GM04503 (cell line): Measurements from ENCODE around the gene PDE1A.
A peak's percentile ranks its signal among the peaks of the same experiment; 100 is the strongest.

Experiments used
- DNase-seq: peaks from one replicate; pipeline ENCODE4 v3.0.0-alpha.2; 2012; ENCODE audit warnings: low read depth

Gene PDE1A

GRCh38 chr2:182267971-182268370, 158.9 kb downstream of the PDE1A start:
- no peak for DNase-seq

DNA sequence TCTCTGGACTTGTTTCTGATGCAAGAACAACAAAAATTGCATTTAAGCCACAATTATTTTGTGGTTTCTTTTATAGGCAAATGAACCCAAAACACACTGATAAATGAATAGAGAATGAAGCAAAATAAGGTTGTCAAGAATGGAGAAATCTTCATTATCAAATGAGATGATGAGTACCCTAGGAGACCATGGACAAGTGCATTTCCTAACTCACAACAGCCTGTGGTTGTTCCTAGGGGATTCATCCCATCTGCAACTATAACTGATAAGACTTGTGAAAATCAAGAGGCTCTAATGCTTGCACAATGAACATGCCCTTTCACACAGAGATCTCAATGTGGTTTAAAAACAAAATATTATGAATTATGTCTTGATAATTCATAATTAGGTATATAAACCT, 159.9 kb downstream of the PDE1A start:
- DNase-seq: no peak

GRCh38 chr2:182265718-182266117, 161.1 kb downstream of the PDE1A start:
- DNase-seq: no peak

GRCh38 chr2:182261860-182262387, 164.9 kb downstream of the PDE1A start:
- no peak for DNase-seq

DNA sequence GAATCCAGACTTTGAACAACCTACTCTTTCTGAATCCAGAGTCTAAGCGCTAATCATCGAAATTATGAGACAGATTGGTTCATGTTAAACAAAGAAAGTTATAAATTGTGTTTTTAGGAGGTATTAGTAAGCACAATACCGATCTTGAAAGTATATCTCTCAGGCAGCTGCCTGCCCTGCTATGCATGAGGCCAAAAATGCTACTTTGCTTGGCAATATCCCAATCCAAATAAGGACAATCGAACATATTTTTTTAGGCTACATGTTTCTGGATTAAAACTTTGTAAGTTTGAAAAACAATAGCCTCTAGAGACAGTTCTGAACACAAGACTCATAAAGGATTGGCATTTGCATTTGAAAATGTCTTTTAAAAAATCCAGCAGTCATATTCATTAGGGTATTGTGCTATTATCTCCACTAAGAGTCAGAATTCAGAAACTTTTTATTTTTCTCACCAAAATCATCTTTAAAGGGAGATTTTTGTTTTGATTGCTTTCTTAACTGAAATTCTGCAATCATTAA, 167.1 kb downstream of the PDE1A start:
- DNase-seq: no peak

- no peak for DNase-seq
Observed at GRCh38 chr2:182252534-182252933, 174.3 kb downstream of the PDE1A start.

DNA sequence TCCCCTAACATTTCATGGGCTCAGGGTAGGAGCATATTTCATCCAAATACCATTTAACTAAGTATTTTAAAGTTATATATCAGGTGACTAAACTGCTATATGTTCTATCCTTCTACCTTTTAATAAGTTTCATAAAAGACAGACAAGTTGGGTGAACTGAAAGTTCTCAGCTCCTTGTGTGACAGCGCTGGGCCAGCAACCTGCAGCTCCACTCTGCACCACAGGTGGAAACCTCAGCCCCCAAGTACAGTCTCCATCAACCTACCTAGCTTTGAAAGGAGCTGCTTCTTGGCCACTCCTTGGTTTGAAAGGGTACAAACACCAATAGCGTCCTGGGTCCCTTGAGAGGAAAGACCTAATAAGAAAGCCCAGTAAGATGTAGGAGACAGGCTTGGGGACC, 177.9 kb downstream of the PDE1A start:
- DNase-seq: no peak

- DNase-seq: no peak
Observed at GRCh38 chr2:182248362-182248761, 178.5 kb downstream of the PDE1A start.

- no peak for DNase-seq
Observed at GRCh38 chr2:182247831-182248230, 179.0 kb downstream of the PDE1A start.

- no peak for DNase-seq
Observed at GRCh38 chr2:182245963-182246362, 180.9 kb downstream of the PDE1A start.

DNA sequence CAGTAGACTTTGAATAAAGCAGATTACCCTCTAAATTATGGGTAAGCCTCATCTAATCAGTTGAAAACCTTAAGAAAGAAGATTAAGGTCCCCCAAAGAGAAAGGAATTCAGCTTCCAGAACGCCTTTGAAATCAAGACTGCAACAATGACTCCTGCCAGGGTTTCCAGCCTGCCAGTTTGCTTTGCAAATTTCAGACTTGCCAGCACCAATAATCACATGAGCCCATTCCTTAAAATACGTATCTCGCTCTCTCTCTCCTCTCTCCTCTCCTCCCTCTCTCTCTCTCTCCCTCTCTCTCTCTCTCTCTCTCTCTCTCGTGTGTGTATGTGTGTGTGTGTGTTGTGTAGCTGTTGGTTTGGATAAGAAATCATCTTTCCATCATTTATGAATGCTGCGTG, 184.2 kb downstream of the PDE1A start:
- no peak for DNase-seq

GRCh38 chr2:182241936-182242335, 184.9 kb downstream of the PDE1A start:
- DNase-seq: no peak

GRCh38 chr2:182240862-182241371, 185.9 kb downstream of the PDE1A start:
- DNase-seq: no peak

GRCh38 chr2:182230561-182230960, 196.3 kb downstream of the PDE1A start:
- DNase-seq: no peak

- no peak for DNase-seq
Observed at GRCh38 chr2:182229297-182229696, 197.5 kb downstream of the PDE1A start.

- peak; percentile 26 for DNase-seq
Observed at GRCh38 chr2:182228741-182229140, 198.1 kb downstream of the PDE1A start.

DNA sequence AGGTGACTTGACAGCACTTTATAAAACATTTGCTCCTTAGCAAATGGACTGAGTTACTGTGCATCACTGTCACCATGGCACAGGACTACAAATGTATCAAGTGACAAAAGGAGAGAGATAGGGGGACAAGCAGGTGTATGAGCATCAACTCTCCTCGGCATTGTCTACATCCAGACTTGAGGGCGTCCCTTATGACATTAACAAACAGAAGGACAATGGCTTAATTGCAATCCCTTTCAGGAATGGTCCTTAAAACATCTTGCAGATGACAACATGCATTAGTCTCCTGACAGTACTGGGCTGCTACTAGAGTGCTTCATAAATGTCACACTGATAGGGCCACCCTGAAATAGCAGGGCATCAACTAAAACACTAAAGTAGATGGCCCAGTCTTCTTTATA, 198.8 kb downstream of the PDE1A start:
- DNase-seq: no peak

GRCh38 chr2:182226807-182227206, 200.0 kb downstream of the PDE1A start:
- DNase-seq: no peak

DNA sequence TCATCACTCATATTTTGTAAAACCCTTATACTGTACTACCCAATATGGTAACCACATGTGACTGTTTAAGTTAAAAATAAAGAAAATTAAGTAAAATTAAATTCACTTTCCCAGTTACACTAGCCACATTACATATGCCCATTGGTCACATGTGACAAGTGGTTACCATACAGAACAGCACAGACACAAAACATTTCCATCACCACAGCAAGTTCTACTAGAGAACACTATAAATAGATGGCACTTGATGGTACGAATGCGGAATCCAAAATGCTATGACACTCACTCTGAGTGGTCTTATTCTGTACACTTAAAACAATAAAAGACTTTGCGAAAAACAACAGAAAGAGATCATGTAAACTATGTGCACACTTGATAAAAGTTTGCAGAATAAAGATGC, 202.2 kb downstream of the PDE1A start:
- DNase-seq: no peak

- no peak for DNase-seq
Observed at GRCh38 chr2:182220998-182221397, 205.8 kb downstream of the PDE1A start.

DNA sequence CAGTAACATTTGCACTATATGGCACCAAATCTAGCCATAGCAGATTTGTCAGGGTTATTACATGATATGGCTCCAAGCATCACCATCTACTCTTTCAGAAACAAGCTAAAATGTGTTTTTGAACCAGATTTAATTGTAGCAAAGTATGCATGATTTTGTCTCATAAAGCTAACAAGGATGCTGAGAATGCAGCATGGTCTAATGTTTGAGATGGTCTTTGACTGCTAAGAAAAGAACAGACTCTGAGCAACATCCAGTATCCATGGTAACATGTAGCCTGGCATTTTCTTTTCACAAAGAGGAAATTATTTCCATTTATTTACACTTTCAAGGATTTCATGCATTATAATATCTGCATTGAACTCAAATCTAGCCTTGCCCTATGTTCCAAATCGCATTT, 206.5 kb downstream of the PDE1A start:
- DNase-seq: no peak

DNA sequence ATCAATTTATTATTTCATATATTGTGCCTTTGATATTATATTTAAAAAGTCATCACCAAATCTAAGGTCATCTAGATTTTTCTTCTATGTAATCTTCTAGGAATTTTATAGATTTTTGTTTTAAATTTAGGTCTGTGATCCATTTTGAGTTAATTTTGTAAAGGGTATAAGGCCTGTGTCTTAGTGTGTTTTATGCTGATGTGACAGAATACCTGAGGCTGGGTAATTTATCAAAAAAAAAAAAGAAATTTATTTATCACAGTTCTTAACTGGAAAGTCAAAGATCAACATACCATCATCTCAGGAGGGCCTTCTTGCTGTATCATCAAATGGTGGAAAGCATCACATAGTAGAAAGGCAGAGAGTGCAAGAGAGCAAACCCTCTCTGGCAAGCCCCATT, 216.2 kb downstream of the PDE1A start:
- no peak for DNase-seq

DNA sequence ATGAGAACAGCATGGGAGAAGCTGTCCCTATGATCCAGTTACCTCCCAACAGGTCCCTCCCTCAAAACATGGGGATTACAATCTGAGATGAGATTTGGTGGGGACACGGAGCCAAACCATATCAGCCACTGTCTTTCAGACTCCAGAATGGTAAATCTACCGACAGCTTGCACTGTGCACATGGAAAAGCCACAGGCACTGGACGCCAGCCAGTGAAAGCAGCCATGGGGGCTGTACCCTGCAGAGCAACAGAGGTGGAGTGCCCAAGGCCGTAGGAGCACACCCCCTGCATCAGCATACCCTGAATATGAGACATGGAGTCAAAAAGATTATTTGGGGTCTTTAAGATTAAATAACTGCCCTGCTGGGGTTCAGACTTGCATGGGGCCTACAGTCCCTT, 218.4 kb downstream of the PDE1A start:
- DNase-seq: no peak

GRCh38 chr2:182207049-182207746, 219.6 kb downstream of the PDE1A start:
- no peak for DNase-seq
